NCI-H1436 treated with DMSO at 0.1 percent for 48 hours (cell line): ENCODE data around the gene AKT1.
"Not testable (repeated sequence)": the region's sequence is repeated elsewhere in the genome, so short reads cannot be mapped to it uniquely, and the experiment has no call there.

Experiments used
- DNase-seq: peaks from one replicate; lab custom pipeline; 2025; lab: John Stamatoyannopoulos, UW

The AKT1 gene

GRCh38 chr14:104738375-104739019 lies 57.1 kb downstream of the AKT1 start:
- no peak for DNase-seq

GRCh38 chr14:104735830-104736642 lies 59.5 kb downstream of the AKT1 start:
- no peak for DNase-seq

GRCh38 chr14:104734991-104735779 lies 60.4 kb downstream of the AKT1 start:
- no peak for DNase-seq

- DNase-seq, result no peak
Measured at GRCh38 chr14:104734601-104734990, 61.0 kb downstream of the AKT1 start.

- DNase-seq, result no peak
Measured at GRCh38 chr14:104734051-104734587, 61.4 kb downstream of the AKT1 start.

- DNase-seq, result no peak
Measured at GRCh38 chr14:104732931-104733681, 62.4 kb downstream of the AKT1 start.

- DNase-seq, result no peak
Measured at GRCh38 chr14:104732355-104732804, 63.2 kb downstream of the AKT1 start.

- DNase-seq, result no peak
Measured at GRCh38 chr14:104731320-104732294, 63.9 kb downstream of the AKT1 start.

GRCh38 chr14:104730487-104730886 lies 65.1 kb downstream of the AKT1 start:
- DNase-seq, result no peak

- no peak for DNase-seq
Measured at GRCh38 chr14:104729835-104730181, 65.7 kb downstream of the AKT1 start.

GRCh38 chr14:104729176-104729834 lies 66.2 kb downstream of the AKT1 start:
- not testable (repeated sequence) for DNase-seq

- no peak for DNase-seq
Measured at GRCh38 chr14:104728631-104729030, 66.9 kb downstream of the AKT1 start.

GRCh38 chr14:104726600-104727451 lies 68.7 kb downstream of the AKT1 start:
- no peak for DNase-seq

- no peak for DNase-seq
Measured at GRCh38 chr14:104725772-104726548, 69.6 kb downstream of the AKT1 start.

- DNase-seq, result no peak
Measured at GRCh38 chr14:104724981-104725771, 70.4 kb downstream of the AKT1 start.

GRCh38 chr14:104724407-104724980 lies 71.1 kb downstream of the AKT1 start:
- no peak for DNase-seq
